ENCODE results near the gene C20orf144. TPM values are rescaled to one million over a fixed set of nuclear protein-coding genes. Genes with fewer than 3 reads are reported as not detected.

The C20orf144 gene
- total RNA-seq, 2 experiments from 2014 or later: 0.42 to 0.44 TPM

DNA sequence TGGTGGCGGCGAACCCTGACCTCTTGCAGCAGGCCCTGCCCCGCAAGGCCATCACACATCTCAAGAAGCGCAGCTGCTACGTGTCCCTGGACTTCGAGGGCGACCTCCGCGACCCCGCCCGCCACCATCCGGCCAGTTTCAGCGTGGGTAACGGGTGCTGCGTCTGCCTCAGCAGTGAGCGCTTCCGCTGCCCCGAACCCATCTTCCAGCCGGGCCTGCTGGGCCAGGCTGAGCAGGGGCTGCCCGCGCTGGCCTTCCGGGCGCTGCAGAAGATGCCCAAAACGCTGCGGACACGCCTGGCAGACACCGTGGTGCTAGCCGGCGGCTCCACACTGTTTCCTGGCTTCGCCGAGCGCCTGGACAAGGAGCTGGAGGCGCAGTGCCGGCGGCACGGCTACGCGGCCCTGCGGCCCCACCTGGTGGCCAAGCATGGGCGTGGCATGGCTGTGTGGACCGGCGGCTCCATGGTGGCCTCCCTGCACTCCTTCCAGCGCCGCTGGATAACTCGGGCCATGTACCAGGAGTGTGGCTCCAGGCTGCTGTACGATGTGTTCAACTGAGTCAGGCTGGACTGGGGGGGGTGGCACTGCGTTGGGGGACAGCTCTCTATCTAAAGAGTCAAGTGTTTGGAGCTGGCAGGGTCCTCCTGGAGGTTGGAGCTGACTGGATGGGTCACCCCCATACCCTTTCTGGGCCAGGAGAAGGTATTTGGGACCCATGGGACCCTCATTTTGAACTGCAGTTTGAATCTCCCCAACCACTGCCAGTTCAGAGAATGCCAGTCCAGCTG, 5.7 kb downstream of the C20orf144 start:
- peak; percentile 88 for DNase-seq (ENCODE audit: low spot score)
- no peaks in the 10 kb centered on the region for H3K9me2 ChIP-seq (ENCODE audit: insufficient read depth, low read length)
- ChIA-PET CTCF (ENCODE audit: unreplicated experiment) (interaction anchor here (0.6 to 2.9 kb wide), 6 partner anchors 12 to 253 kb away, joined by 3 to 16 read pairs (median 4); no protein-coding TSS in a partner anchor), POLR2A (interaction anchor here (0.6 to 2.2 kb wide), 8 partner anchors 12 to 253 kb away, joined by 3 to 8 read pairs (median 4); partner anchors contain the start of gene SNTA1)
- no TSS peak for BruUV-seq (replicated peaks)
- TF ChIP-seq, protein P1, sequence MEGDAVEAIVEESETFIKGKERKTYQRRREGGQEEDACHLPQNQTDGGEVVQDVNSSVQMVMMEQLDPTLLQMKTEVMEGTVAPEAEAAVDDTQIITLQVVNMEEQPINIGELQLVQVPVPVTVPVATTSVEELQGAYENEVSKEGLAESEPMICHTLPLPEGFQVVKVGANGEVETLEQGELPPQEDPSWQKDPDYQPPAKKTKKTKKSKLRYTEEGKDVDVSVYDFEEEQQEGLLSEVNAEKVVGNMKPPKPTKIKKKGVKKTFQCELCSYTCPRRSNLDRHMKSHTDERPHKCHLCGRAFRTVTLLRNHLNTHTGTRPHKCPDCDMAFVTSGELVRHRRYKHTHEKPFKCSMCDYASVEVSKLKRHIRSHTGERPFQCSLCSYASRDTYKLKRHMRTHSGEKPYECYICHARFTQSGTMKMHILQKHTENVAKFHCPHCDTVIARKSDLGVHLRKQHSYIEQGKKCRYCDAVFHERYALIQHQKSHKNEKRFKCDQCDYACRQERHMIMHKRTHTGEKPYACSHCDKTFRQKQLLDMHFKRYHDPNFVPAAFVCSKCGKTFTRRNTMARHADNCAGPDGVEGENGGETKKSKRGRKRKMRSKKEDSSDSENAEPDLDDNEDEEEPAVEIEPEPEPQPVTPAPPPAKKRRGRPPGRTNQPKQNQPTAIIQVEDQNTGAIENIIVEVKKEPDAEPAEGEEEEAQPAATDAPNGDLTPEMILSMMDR (conservative IDR thresholded peaks at IDR 0.05; ENCODE audit: low read length): peak; percentile 90
- TF ChIP-seq EZH2phosphoT487 (IDR thresholded peaks at IDR 0.05; ENCODE audit: borderline replicate concordance, low read depth, low read length): no peak
- H3K27ac ChIP-seq (ENCODE audit: low read depth, low read length, poor library complexity, severe bottlenecking): peak overlapping the region; percentile 79
- H3K79me2 ChIP-seq (ENCODE audit: insufficient read depth, low read depth, low read length): peaks cover 6% of the 10 kb centered on the region; the same call in 1 of the 2 replicates
- peaks cover 35% of the 10 kb centered on the region; the same call in 1 of the 2 replicates for H3K36me3 ChIP-seq (ENCODE audit: insufficient read depth, low read length)
- peak overlapping the region; percentile 77 for H3K4me3 ChIP-seq (ENCODE audit: low read depth, low read length, poor library complexity, severe bottlenecking)
- H3K4me2 ChIP-seq (ENCODE audit: low read length): peak overlapping the region; percentile 93
- peaks cover 73% of the 10 kb centered on the region for H3K4me1 ChIP-seq (ENCODE audit: insufficient read depth, low read length, poor library complexity, severe bottlenecking)
- 0 out of 2 replicates have a peak, but pooled peaks cover 5% of the 10 kb centered on the region for H4K20me1 ChIP-seq (ENCODE audit: insufficient read depth, low read length)
- intact Hi-C loops (cut with micrococcal nuclease; ENCODE audit: unreplicated experiment): loop anchor here (2.0 to 5.0 kb wide), 2 partner anchors 63 to 266 kb away; partner anchors contain the start of genes CDK5RAP1 and ZNF341
- no peaks in the 10 kb centered on the region for H3K9me3 ChIP-seq (ENCODE audit: low read length)
- peak overlapping the region; percentile 8; the same call in 1 of the 2 replicates for H2AFZ ChIP-seq (ENCODE audit: low read length)

DNA sequence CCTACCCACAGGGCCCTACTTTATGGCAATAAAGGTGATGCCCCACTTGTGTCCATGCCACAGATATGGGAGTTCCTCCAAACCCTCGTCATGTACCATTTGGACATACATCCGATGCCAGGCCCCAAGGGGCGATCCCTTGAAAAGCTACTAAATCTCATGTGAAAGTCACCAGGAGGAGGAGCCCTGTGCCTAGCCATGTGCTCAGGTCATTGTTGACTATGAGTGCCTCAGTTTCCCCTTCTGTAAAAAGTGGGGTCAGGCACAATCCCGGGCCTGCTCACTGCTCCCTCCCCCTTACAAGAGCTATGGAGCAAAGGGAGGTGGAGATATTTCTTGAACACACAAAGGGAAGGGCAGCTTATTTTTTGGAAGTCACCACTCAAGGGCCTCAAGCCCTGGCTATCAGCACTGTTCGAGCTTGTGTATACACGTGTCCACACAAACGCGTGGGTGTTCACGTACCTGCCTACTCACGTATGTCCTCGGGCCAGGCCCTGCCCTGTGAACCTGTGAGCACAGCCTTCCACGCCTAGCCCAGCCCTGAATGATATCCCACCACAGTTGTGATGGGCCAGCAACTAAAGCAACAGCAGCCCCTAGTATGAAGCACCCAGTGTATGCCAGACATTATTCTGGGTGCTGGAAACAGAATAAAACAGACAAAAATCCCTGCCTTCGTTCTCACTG, 6.5 kb downstream of the C20orf144 start:
- peak overlapping the region; percentile 93 for H3K4me2 ChIP-seq (ENCODE audit: low read length)
- no peak for DNase-seq (ENCODE audit: low spot score)
- TSS peak; percentile 60 for BruUV-seq (replicated peaks)
- peak overlapping the region; percentile 61 for H3K27ac ChIP-seq (ENCODE audit: low read depth, low read length, poor library complexity, severe bottlenecking)
- TF ChIP-seq EZH2phosphoT487 (IDR thresholded peaks at IDR 0.05; ENCODE audit: borderline replicate concordance, low read depth, low read length): no peak
- TF ChIP-seq, protein P1 (conservative IDR thresholded peaks at IDR 0.05; ENCODE audit: low read length): no peak
- no peak overlapping the region for H2AFZ ChIP-seq (ENCODE audit: low read length)
- CTCF ChIA-PET (ENCODE audit: unreplicated experiment): interaction anchor here (0.6 to 2.9 kb wide), 4 partner anchors 12 to 253 kb away, joined by 4 to 16 read pairs (median 4); no protein-coding TSS in a partner anchor
- no peaks in the 10 kb centered on the region for H3K9me3 ChIP-seq (ENCODE audit: low read length)
- peaks cover 76% of the 10 kb centered on the region for H3K4me1 ChIP-seq (ENCODE audit: insufficient read depth, low read length, poor library complexity, severe bottlenecking)
- H3K9me2 ChIP-seq (ENCODE audit: insufficient read depth, low read length): no peaks in the 10 kb centered on the region
- intact Hi-C loops (cut with micrococcal nuclease; ENCODE audit: unreplicated experiment): loop anchor here (5.0 kb wide), 1 partner anchor 266 kb away; the partner anchor contains the start of gene CDK5RAP1
- peaks cover 35% of the 10 kb centered on the region; the same call in 1 of the 2 replicates for H3K36me3 ChIP-seq (ENCODE audit: insufficient read depth, low read length)
- 0 out of 2 replicates have a peak, but pooled peaks cover 5% of the 10 kb centered on the region for H4K20me1 ChIP-seq (ENCODE audit: insufficient read depth, low read length)
- H3K79me2 ChIP-seq (ENCODE audit: insufficient read depth, low read depth, low read length): peaks cover 13% of the 10 kb centered on the region; the same call in 1 of the 2 replicates
- POLR2A ChIA-PET: interaction anchor here (0.6 to 2.2 kb wide), 7 partner anchors 11 to 172 kb away, joined by 3 to 8 read pairs (median 4); no protein-coding TSS in a partner anchor
- H3K4me3 ChIP-seq (ENCODE audit: low read depth, low read length, poor library complexity, severe bottlenecking): peak overlapping the region; percentile 77
